Breast epithelium (tissue), 4 donors: ENCODE measurements around the gene SCN1B. TPM values are rescaled to one million over a fixed set of nuclear protein-coding genes. Genes with fewer than 3 reads are reported as not detected.
"Not testable (repeated sequence)": the region's sequence is repeated elsewhere in the genome, so short reads cannot be mapped to it uniquely, and the experiment has no call there.

Experiments used
- DNase-seq, 2 donors: peaks; one replicate each; pipeline ENCODE4 v3.0.0-alpha.2; 2019; ENCODE audit warnings: low spot score in 2 of 2
- H3K27ac ChIP-seq, 2 donors: fragments of 200-600 bp; sonication (generic) in 1 of 2; one replicate each; pipeline ENCODE4 v1.5.1; 2016 to 2019; ENCODE audit warnings: mild to moderate bottlenecking in 1 of 2
- H3K27me3 ChIP-seq, 2 donors: fragments of 200-600 bp; sonication (generic) in 1 of 2; one replicate each; pipeline versions ENCODE4 v1.5.1 to v1.6.0; 2017 to 2019; ENCODE audit warnings: control low read depth in 1 of 2, mild to moderate bottlenecking in 1 of 2
- H3K36me3 ChIP-seq: fragments of 200-600 bp; one replicate; pipeline ENCODE4 v1.5.1; 2019
- H3K4me1 ChIP-seq, 2 donors: fragments of 200-600 bp; sonication (generic); one replicate each; pipeline ENCODE4 v1.5.1; 2016 to 2019; ENCODE audit warnings: control low read depth in 1 of 2
- H3K4me3 ChIP-seq, 3 donors: fragments of 200-600 bp; sonication (generic); 1 replicate in 2 of 3; 2 replicates in 1 of 3; pipeline ENCODE4 v1.5.1; 2016 to 2019; ENCODE audit warnings: mild to moderate bottlenecking in 3 of 3, moderate library complexity in 2 of 3
- H3K9me3 ChIP-seq, 2 donors: fragments of 200-600 bp; sonication (generic) in 1 of 2; one replicate each; pipeline ENCODE4 v1.5.1; 2016 to 2019; ENCODE audit warnings: control low read depth in 1 of 2
- POLR2A ChIP-seq: fragments of 450-650 bp; IDR thresholded peaks from one replicate; pipeline ENCODE4 v1.6.1; 2016; ENCODE audit warnings: antibody characterized with exemption, mild to moderate bottlenecking, moderate library complexity
- POLR2AphosphoS5 ChIP-seq, 3 donors: sonication (generic); formaldehyde crosslinking; IDR thresholded peaks; one replicate each; pipeline ENCODE4 v1.6.1; 2017; ENCODE audit warnings: antibody characterized with exemption in 3 of 3
- intact Hi-C: fragments of 100-400 bp; cut with DNase I; formaldehyde crosslinking; loops from one replicate; pipeline ENCODE4 v1.15.1; 2023; ENCODE audit warnings: low total_unique reads
- total RNA-seq, 3 donors: library from RNA; depleted of rRNA; stranded (reverse); fragments of >200 nt; gene quantifications; one replicate each; pipeline ENCODE4 v1.1.0, GENCODE V29; 2016
- TF ChIP-seq, protein P1 (sequence below), 3 donors: fragments of 450-650 bp; IDR thresholded peaks; one replicate each; pipeline ENCODE4 v1.5.1; 2016 to 2017; ENCODE audit warnings: antibody characterized with exemption in 3 of 3, mild to moderate bottlenecking in 3 of 3, moderate library complexity in 3 of 3

Gene SCN1B
- total RNA-seq, 3 donors from 2014 or later: 5.1 to 14.6 (median 8.5) TPM

DNA sequence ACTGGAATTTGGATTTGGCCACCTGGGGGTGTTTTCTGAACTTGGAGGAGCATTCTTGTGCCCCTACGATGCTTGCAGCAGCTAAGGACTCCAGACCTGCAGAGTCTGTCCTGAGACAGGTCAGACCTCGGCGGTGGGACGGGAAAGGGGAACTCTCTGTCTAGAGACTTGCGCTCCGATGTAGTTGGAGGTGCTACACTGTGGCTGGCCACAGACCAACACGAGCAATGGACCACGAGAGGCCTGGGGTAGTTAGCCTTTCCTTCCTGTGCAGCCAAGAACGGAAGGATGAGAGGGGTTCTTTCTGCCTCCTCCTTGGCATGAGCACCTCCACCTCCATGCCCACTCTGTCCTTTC lies 36.0 kb upstream of the SCN1B start:
- intact Hi-C loops: no loop called here
- no peak for DNase-seq

DNA sequence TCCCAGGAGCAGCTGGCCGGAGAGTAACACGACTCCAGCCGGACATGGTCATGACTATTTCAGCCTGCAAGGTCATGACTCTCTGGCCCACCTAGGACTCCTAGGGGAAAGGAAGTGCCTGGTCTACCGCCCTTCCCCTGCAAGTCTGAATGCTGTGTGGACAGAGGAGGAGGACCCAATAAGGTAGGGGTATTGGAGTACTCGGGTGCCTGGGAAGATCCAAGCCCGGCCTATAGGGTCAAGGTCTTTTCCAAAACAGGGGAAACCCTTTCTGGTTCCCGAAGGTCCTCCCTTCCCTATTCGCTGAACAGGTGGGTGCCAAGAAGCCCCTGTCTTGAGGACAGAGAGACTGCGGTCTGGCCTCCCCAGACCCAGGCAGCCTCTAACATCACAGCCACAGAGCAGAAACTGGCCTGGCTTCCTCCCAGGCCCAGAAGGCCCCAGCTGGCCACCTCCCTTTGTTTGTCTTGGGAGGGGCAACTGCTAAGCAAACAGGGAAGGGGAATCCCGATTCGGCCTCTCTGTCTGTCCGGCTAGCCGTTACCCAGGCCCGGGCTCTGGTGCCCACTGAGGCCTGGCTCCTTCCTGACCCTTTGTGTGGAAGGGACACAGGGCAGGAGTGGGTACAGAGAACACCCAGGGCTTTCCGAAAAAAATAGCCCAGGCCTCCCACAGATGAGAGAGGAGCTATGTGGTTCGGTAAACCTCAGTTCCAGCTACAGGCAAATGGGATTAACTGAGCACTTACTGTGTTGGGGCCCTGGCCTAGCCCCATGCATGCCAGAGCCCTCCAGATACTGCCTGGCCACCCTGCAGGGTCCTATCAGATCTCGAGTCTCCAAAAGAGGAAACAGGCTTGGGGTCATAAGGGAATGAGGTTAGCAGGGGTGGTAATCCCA lies 35.4 kb upstream of the SCN1B start:
- no peaks in the 10 kb centered on the region for H3K4me1 ChIP-seq

More for the DNA sequence above, 36.0 kb upstream of the SCN1B start:
- no peaks in the 10 kb centered on the region for H3K27me3 ChIP-seq
- no peaks in the 10 kb centered on the region for H3K4me1 ChIP-seq
- no peak overlapping the region for H3K4me3 ChIP-seq
- peak overlapping the region; percentile 48 to 66 for H3K27ac ChIP-seq
- H3K36me3 ChIP-seq: no peaks in the 10 kb centered on the region
- TF ChIP-seq POLR2AphosphoS5 (IDR thresholded peaks at IDR 0.05): no peak
- H3K9me3 ChIP-seq: no peaks in the 10 kb centered on the region

DNA sequence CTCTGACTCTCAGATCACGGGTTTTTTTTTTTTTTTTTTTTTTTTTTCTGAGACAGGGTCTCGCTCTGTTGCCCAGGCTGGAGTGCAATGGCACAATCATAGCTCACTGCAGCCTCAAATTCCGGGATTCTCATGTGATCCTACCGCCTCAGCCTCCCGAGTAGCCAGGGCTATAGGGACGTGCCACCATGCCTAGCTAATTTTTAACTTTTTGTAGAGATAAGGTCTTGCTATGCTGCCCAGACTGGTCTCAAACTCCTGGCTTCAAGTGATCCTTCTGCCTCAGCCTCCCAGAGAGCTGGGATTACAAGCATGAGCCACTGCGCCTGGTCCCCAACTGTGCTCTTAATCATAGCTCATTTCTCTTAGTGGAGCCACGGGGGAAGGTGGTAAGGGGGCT lies 34.7 kb upstream of the SCN1B start:
- Histone ChIP-seq H3K27me3 (no peaks in the 10 kb centered on the region), H3K27ac (peak overlapping the region in 1 of 2 donors; percentile 45), H3K9me3 (no peaks in the 10 kb centered on the region), H3K36me3 (no peaks in the 10 kb centered on the region), H3K4me1 (no peaks in the 10 kb centered on the region), H3K4me3 (no peak overlapping the region)
- intact Hi-C loops: no loop called here
- DNase-seq: no peak
- TF ChIP-seq, protein P1, sequence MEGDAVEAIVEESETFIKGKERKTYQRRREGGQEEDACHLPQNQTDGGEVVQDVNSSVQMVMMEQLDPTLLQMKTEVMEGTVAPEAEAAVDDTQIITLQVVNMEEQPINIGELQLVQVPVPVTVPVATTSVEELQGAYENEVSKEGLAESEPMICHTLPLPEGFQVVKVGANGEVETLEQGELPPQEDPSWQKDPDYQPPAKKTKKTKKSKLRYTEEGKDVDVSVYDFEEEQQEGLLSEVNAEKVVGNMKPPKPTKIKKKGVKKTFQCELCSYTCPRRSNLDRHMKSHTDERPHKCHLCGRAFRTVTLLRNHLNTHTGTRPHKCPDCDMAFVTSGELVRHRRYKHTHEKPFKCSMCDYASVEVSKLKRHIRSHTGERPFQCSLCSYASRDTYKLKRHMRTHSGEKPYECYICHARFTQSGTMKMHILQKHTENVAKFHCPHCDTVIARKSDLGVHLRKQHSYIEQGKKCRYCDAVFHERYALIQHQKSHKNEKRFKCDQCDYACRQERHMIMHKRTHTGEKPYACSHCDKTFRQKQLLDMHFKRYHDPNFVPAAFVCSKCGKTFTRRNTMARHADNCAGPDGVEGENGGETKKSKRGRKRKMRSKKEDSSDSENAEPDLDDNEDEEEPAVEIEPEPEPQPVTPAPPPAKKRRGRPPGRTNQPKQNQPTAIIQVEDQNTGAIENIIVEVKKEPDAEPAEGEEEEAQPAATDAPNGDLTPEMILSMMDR (IDR thresholded peaks at IDR 0.05): no peak

More for the DNA sequence above, 35.4 kb upstream of the SCN1B start:
- Histone ChIP-seq H3K27ac (peak overlapping the region; percentile 48 to 66), H3K36me3 (no peaks in the 10 kb centered on the region), H3K27me3 (no peaks in the 10 kb centered on the region), H3K9me3 (no peaks in the 10 kb centered on the region), H3K4me3 (no peak overlapping the region)
- TF ChIP-seq POLR2AphosphoS5 (IDR thresholded peaks at IDR 0.05): no peak
- intact Hi-C loops: no loop called here
- peak in 1 of 2 donors; percentile 82 for DNase-seq

DNA sequence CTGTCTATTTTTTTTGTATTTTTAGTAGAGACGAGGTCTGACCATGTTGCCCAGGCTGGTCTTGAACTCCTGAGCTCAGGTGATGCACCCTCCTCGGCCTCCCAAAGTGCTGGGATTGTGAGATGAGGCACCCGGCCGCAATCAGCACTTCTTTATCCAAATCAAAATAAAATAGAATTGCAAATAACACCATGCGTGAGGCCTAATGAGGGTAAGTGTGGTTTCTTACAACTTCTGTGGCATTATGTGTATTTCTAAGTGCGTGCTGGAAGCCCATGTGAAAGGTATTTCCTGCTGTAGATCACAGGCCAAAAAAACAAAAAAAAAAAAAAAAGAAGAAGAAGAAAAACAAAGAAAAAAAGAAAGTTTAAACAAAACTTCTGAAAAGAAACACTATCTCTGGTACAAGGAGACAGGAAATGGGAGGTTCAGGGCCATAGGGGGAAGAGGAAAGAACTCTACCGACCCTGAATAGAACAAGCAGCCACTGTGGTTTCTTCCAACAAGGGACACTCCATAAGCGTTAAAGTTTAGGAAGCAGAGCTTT lies 33.1 kb upstream of the SCN1B start:
- DNase-seq: no peak
- Histone ChIP-seq H3K27me3 (no peaks in the 10 kb centered on the region), H3K9me3 (no peaks in the 10 kb centered on the region), H3K4me3 (no peak overlapping the region), H3K4me1 (no peaks in the 10 kb centered on the region), H3K36me3 (no peaks in the 10 kb centered on the region), H3K27ac (peak overlapping the region in 1 of 2 donors; percentile 39)
- TF ChIP-seq, protein P1 (IDR thresholded peaks at IDR 0.05): no peak
- TF ChIP-seq POLR2AphosphoS5 (IDR thresholded peaks at IDR 0.05) (no peak), POLR2A (no peak)
- intact Hi-C loops: no loop called here

DNA sequence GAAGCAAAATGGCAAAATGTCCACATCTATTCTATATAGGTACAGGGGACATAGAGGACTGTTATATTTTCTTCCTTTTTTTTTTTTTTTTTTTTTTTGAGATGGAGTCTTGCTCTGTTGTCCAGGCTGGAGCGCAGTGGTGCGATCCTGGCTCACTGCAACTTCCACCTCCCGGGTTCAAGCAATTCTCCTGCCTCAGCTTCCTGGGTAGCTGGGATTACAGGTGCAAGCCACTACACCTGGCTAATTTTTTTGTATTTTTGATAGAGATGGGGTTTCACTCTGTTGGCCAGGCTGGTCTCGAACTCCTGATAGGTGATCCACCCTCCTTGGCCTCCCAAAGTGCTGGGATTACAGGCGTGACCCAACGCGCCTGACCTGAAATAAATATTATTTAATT lies 32.0 kb upstream of the SCN1B start:
- DNase-seq, H3K9me3 ChIP-seq, H3K27me3 ChIP-seq, H3K27ac ChIP-seq, H3K36me3 ChIP-seq, H3K4me3 ChIP-seq, intact Hi-C loops, H3K4me1 ChIP-seq: not testable (repeated sequence)

DNA sequence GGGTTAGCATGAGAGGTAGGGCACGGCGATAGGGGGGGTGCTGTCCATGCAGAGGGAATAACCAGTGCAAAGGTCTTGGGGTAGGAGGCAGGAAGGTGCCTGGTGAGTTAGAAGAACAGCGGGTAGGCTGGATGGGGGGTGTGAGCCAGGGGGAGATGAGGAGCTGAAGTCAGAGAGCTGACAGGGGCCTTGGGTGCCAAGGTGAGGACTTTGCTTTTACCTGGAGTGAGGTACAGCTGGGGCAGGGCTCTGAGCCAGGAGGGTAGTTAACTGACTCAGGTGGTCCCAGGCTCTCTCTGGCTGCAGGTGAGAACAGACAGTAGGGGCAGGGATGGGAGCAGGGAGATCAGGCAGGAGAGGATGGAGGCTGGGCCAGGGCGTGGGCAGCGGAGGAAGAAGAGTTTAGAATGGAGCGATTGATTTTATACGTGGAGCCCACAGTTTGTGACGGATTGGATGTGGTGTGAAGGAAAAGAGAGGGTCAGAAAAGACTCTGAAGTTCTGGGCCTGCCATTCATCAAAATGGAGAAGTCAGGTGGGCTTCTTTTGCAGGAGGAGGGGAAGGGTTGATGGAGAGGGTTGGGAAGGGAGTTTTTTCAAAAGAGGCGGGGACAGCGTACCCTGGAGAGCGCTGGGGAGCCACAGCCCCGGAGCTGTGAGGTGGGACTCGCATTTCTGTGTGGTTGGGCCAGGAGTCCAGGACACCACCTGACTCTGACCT lies 31.3 kb upstream of the SCN1B start:
- intact Hi-C loops: no loop called here
- DNase-seq: peak in 1 of 2 donors; percentile 36
- peaks cover 0 to 6% of the 10 kb centered on the region in 2 donors for H3K4me1 ChIP-seq

More for the DNA sequence above, 31.3 kb upstream of the SCN1B start:
- Histone ChIP-seq H3K27ac (peak overlapping the region; percentile 99), H3K36me3 (no peaks in the 10 kb centered on the region), H3K4me3 (peak overlapping the region; percentile 76 to 95 (median 87)), H3K9me3 (no peaks in the 10 kb centered on the region), H3K27me3 (no peaks in the 10 kb centered on the region)
- TF ChIP-seq, protein P1 (IDR thresholded peaks at IDR 0.05): no peak
- TF ChIP-seq POLR2AphosphoS5 (IDR thresholded peaks at IDR 0.05): no peak
- no peak for TF ChIP-seq POLR2A
